ENCODE data around the gene FOXD3.
"Not testable (repeated sequence)": the region's sequence is repeated elsewhere in the genome, so short reads cannot be mapped to it uniquely, and the experiment has no call there.

FOXD3 gene

GRCh38 chr1:63321066-63321784, 1.1 kb upstream of the FOXD3 start:
- no peak for DNase-seq (ENCODE audit: low read depth)

- DNase-seq (ENCODE audit: low read depth), result no peak
Observed at GRCh38 chr1:63321785-63322113, 618 bp upstream of the FOXD3 start.

GRCh38 chr1:63322944-63323864, 837 bp downstream of the FOXD3 start:
- no peak for DNase-seq (ENCODE audit: low read depth)

GRCh38 chr1:63323865-63324778, 1.8 kb downstream of the FOXD3 start:
- DNase-seq (ENCODE audit: low read depth), result no peak

- DNase-seq (ENCODE audit: low read depth), result no peak
Observed at GRCh38 chr1:63324779-63325119, 2.4 kb downstream of the FOXD3 start.

- no peak for DNase-seq (ENCODE audit: low read depth)
Observed at GRCh38 chr1:63325279-63325985, 3.1 kb downstream of the FOXD3 start.

- no peak for DNase-seq (ENCODE audit: low read depth)
Observed at GRCh38 chr1:63326106-63326472, 3.7 kb downstream of the FOXD3 start.

- no peak for DNase-seq (ENCODE audit: low read depth)
Observed at GRCh38 chr1:63326473-63327380, 4.4 kb downstream of the FOXD3 start.

- no peak for DNase-seq (ENCODE audit: low read depth)
Observed at GRCh38 chr1:63327417-63328054, 5.2 kb downstream of the FOXD3 start.

GRCh38 chr1:63328122-63328521, 5.8 kb downstream of the FOXD3 start:
- no peak for DNase-seq (ENCODE audit: low read depth)

- DNase-seq (ENCODE audit: low read depth), result no peak
Observed at GRCh38 chr1:63328781-63329180, 6.4 kb downstream of the FOXD3 start.

- DNase-seq (ENCODE audit: low read depth), result no peak
Observed at GRCh38 chr1:63329621-63330330, 7.4 kb downstream of the FOXD3 start.

- no peak for DNase-seq (ENCODE audit: low read depth)
Observed at GRCh38 chr1:63330331-63330916, 8.1 kb downstream of the FOXD3 start.

GRCh38 chr1:63342402-63342801, 20.0 kb downstream of the FOXD3 start:
- no peak for DNase-seq (ENCODE audit: low read depth)

GRCh38 chr1:63343922-63344321, 21.6 kb downstream of the FOXD3 start:
- DNase-seq (ENCODE audit: low read depth), result no peak

- DNase-seq (ENCODE audit: low read depth), result no peak
Observed at GRCh38 chr1:63350320-63350719, 28.0 kb downstream of the FOXD3 start.

- no peak for DNase-seq (ENCODE audit: low read depth)
Observed at GRCh38 chr1:63352736-63353135, 30.4 kb downstream of the FOXD3 start.

GRCh38 chr1:63356234-63356633, 33.9 kb downstream of the FOXD3 start:
- DNase-seq (ENCODE audit: low read depth), result not testable (repeated sequence)

GRCh38 chr1:63359561-63359960, 37.2 kb downstream of the FOXD3 start:
- no peak for DNase-seq (ENCODE audit: low read depth)

All from stimulated activated CD8-positive, alpha-beta memory T cell treated with anti-CD3 and anti-CD28 coated beads, Interleukin-15, amount 100 ng/mL, for 24 hours (primary cell).